D341Med (cell line): ENCODE results near the gene EPN2.
"Not testable (repeated sequence)": the region's sequence is repeated elsewhere in the genome, so short reads cannot be mapped to it uniquely, and the experiment has no call there.

Experiments
- DNase-seq: peaks from one replicate; pipeline ENCODE4 v3.0.0; 2012; ENCODE audit warnings: low spot score

The EPN2 gene

GRCh38 chr17:19237139-19237388, at the start of gene EPN2:
EPN2 (plus strand) TSS chr17:19237366; CDS start chr17:19283120, 45,754 bp downstream.
- DNase-seq = peak; percentile 85

GRCh38 chr17:19187883-19188869, 49.0 kb upstream of the EPN2 start:
- not testable (repeated sequence) for DNase-seq

GRCh38 chr17:19188870-19189708, 48.1 kb upstream of the EPN2 start:
- not testable (repeated sequence) for DNase-seq

GRCh38 chr17:19189781-19190405, 47.3 kb upstream of the EPN2 start:
- DNase-seq = not testable (repeated sequence)

GRCh38 chr17:19196382-19197204, 40.6 kb upstream of the EPN2 start:
- not testable (repeated sequence) for DNase-seq

GRCh38 chr17:19202448-19202847, 34.7 kb upstream of the EPN2 start:
- DNase-seq = not testable (repeated sequence)

GRCh38 chr17:19203429-19203828, 33.7 kb upstream of the EPN2 start:
- DNase-seq = not testable (repeated sequence)

GRCh38 chr17:19215074-19215860, 21.9 kb upstream of the EPN2 start:
- DNase-seq = not testable (repeated sequence)

GRCh38 chr17:19216148-19216926, 20.8 kb upstream of the EPN2 start:
- DNase-seq = not testable (repeated sequence)

GRCh38 chr17:19218914-19219313, 18.3 kb upstream of the EPN2 start:
- DNase-seq = not testable (repeated sequence)

- DNase-seq = not testable (repeated sequence)
These were observed 17.8 kb upstream of the EPN2 start for GRCh38 chr17:19219384-19219783.

- not testable (repeated sequence) for DNase-seq
These were observed 17.0 kb upstream of the EPN2 start for GRCh38 chr17:19220195-19220594.

GRCh38 chr17:19226610-19227588, 10.3 kb upstream of the EPN2 start:
- not testable (repeated sequence) for DNase-seq

GRCh38 chr17:19234676-19235075, 2.5 kb upstream of the EPN2 start:
- not testable (repeated sequence) for DNase-seq

GRCh38 chr17:19236351-19237138, 621 bp upstream of the EPN2 start:
- not testable (repeated sequence) for DNase-seq

- DNase-seq = peak; percentile 57
These were observed 412 bp downstream of the EPN2 start for GRCh38 chr17:19237389-19238166.

GRCh38 chr17:19238167-19238505, 970 bp downstream of the EPN2 start:
- peak; percentile 47 for DNase-seq
